KOPT-K1 (cell line): ENCODE results near the gene IQGAP3.

ENCODE experiments used
- H3K27ac ChIP-seq: fragments of 200-600 bp; sonication (generic); 2 replicates; pipeline ENCODE4 v1.5.1; 2016; ENCODE audit warnings: antibody characterized with exemption, mild to moderate bottlenecking, low read depth, low read length; ENCODE audit not compliant: poor library complexity, severe bottlenecking
- H3K36me3 ChIP-seq: fragments of 200-600 bp; sonication (generic); 2 replicates; pipeline ENCODE4 v1.5.1; 2017; ENCODE audit warnings: antibody characterized with exemption, mild to moderate bottlenecking, low read length, moderate library complexity; ENCODE audit not compliant: insufficient read depth
- H3K9me3 ChIP-seq: fragments of 200-600 bp; sonication (generic); 2 replicates; pipeline ENCODE4 v1.5.1; 2017; ENCODE audit warnings: antibody characterized with exemption, low read length, mild to moderate bottlenecking; ENCODE audit not compliant: insufficient read depth, poor library complexity, severe bottlenecking

Gene IQGAP3

DNA sequence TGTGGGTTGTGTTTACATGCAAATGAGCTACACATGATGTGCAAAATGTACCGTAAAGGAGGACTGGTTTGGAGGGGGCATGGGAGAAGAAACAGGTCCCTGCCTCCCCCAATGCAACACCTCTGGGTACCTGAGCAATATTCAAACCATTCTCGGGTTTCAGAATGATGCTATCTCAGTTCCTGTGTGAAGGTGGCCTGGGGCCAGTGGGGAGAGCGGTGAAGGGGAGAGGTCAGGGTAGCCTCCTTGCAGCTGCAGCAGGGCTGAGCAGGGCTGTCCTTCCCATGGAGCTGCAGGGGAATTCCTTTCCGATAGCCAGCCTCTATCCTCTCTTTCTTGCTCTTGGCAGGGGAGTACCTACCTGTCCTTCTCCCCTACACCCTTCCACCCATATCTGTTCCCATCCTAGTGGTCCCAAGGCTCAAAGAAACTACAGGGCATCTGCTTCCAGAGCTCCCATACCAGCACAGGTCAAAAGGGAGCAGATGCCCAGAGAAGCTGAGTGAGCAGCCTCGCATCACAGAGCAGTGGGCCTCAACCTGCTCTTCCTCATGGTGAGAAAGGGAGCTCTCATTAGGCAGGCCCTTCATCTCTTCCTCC lies 83.7 kb downstream of the IQGAP3 start:
- H3K36me3 ChIP-seq = peaks cover 1% of the 10 kb centered on the region; the same call in 1 of the 2 replicates
- peak overlapping the region; percentile 70 for H3K27ac ChIP-seq
- H3K9me3 ChIP-seq = no peaks in the 10 kb centered on the region

DNA sequence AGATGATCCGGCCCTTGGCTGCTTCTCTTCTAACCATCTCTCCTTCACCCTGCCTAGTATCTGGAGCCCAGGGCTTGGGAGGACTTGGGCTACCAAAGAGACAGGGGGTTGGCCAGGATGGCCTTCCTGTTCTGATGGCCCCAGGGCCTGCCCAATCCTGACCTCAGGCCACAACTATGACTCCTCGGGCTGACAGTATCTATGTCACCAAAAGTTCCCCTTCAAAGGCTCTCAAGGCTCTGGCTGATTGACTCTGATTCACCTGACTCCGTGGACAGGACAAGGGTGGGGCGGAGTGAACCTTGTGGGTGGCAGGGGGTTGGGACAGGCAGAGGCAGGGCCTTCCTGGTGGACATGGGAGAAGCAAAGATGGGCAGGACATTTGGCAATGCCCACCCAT lies 84.5 kb downstream of the IQGAP3 start:
- Histone ChIP-seq H3K36me3 (peaks cover 9% of the 10 kb centered on the region; the same call in 1 of the 2 replicates), H3K27ac (peak overlapping the region; percentile 70), H3K9me3 (no peaks in the 10 kb centered on the region)

DNA sequence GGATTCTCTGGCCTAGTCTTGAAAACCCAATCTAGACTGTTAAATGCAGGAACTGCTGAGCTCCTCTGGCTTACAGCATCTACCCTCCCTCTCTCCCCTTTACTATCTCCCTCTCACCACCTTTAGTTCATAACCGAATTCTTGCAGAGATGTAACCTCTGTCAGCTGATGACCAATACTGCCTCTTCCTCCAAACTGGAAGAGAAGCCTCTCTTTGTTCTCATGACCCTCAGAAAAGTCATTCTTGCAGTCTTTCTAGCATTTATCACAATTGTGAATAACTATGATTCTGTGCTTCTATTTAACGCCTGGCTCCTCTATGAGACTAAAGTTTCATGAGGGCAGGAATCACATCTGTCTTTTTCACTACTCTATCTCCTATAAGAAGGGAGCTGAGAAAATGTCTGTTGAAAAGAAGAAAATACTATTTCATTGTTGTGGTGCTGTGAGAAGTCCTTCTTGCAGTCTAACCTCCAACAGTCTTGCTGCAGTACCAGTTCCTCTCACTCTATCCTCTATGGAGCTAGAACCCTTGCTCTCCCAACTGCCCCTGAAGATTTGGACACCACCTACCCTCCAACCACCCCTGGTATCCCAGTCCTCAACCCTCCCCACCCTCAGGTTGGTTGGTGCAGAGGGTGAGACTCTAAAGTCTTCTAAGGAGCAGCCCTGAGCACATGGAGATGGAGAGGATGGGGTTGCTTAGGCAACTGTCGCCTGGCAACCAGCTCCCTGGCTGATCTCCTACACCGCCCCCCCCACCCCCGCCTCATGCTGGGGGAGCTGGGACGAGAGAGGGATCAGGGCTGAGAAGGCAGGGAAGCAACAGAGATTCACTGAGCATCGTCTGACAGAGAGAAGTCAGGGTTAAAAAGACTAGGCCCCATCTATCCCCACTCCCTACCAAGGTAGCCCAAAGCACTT lies 85.7 kb downstream of the IQGAP3 start:
- Histone ChIP-seq H3K36me3 (peaks cover 21% of the 10 kb centered on the region), H3K27ac (no peak overlapping the region), H3K9me3 (no peaks in the 10 kb centered on the region)

DNA sequence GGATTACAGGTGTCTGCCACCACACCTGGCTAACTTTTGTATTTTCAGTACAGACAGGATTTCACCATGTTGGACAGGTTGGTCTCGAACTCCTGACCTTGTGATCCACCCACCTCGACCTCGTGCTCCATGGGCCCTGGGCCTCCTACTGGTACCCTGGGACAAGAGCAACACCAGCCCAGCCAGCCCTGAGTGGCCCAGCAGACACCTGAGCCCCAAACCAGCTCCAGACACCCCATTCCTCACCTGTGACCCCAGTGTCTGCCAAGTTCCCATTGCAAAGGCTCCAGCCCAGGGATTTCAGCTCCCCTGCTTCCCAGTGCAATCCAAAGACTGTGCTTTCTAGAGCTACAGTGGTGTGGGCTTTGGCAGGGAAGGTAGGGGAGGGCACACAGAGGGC lies 86.4 kb downstream of the IQGAP3 start:
- no peak overlapping the region for H3K27ac ChIP-seq
- no peaks in the 10 kb centered on the region for H3K9me3 ChIP-seq
- peaks cover 28% of the 10 kb centered on the region for H3K36me3 ChIP-seq

DNA sequence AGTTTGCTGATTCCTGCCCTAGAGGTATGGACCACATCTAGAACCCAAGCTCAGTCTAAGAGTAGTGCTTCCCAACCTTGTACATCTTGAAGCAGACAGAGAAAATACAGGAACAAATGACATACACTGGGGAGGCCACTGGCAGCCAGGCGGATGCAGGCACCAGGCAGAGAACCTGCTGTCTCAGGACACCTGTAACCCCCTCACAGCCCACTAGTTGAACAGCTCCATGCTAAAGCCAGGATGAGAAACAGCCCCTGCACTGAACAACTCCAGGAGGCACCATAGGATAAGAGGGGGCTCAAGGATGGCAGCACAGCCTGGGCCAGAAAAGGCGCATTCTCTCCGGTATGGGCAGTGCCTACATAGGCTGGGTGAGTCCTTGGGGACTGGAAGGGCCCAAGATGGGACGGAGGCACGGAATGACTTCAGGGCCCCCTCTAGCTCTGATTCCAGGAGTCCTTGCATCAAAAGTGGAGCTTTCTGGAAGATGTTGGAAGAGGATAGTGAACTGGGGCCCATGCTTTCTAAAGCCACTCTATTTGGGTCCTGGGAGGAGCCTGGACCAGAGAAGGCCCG lies 87.8 kb downstream of the IQGAP3 start:
- Histone ChIP-seq H3K27ac (no peak overlapping the region), H3K9me3 (no peaks in the 10 kb centered on the region), H3K36me3 (peaks cover 42% of the 10 kb centered on the region)

DNA sequence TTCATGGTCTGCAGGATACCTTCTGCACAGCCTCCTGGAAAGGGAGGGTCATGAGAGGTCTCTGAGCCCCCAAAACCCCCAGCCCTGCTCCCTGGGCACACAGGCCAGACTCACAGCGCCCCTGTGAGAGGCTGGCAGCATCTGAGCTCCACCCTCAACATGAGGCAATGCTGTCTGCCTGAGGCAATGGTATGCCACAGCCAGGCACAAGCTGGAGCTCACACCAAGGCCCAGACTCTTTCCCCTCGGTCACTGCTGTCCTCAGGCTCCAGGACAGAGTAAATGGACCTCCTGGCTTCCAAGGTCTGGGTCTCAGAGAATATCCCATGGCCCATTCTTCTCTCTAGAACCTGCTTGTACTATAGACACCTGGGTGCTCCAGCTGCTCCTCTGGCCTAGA lies 89.0 kb downstream of the IQGAP3 start:
- H3K9me3 ChIP-seq = no peaks in the 10 kb centered on the region
- H3K27ac ChIP-seq = no peak overlapping the region
- peaks cover 54% of the 10 kb centered on the region for H3K36me3 ChIP-seq

DNA sequence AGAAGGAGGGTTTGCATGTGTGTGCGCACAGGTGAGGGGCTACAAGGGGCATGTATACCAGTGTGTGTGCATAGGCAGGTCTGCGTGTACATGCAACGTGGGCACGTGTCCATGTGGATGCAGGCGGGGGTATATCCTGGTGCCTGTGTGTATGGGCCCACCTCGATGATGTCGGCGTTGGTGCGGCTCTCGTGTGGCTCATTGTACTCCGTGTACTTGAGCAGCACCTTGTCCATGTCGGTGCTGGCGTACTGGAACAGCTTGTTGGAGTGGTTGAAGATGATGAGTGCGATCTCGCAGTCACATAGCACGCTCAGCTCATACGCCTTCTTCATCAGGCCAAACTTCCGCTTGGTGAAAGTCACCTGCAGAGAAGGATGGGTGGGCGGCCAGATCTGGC lies 90.1 kb downstream of the IQGAP3 start:
- no peak overlapping the region for H3K27ac ChIP-seq
- H3K9me3 ChIP-seq = no peaks in the 10 kb centered on the region
- peaks cover 65% of the 10 kb centered on the region for H3K36me3 ChIP-seq

DNA sequence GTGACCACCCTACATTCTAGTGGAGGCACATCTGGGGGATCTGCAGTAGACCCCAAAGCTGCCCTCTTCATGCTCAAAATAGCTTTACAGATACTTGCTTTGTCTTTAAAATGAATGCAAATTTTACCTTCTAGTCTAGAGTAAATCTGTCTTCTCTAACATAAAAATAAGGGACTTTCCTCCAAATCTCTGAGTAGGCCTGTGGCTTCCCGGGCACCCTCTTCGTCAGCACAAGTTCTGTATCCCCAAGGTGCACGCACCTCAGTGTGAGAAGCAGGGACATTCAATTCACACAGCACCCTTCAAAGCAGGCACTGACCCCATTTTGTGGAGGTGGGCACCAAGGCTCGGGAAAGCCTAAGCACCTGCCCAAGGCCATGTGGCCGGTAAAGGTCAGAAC lies 90.8 kb downstream of the IQGAP3 start:
- Histone ChIP-seq H3K36me3 (peaks cover 73% of the 10 kb centered on the region), H3K9me3 (no peaks in the 10 kb centered on the region), H3K27ac (no peak overlapping the region)

DNA sequence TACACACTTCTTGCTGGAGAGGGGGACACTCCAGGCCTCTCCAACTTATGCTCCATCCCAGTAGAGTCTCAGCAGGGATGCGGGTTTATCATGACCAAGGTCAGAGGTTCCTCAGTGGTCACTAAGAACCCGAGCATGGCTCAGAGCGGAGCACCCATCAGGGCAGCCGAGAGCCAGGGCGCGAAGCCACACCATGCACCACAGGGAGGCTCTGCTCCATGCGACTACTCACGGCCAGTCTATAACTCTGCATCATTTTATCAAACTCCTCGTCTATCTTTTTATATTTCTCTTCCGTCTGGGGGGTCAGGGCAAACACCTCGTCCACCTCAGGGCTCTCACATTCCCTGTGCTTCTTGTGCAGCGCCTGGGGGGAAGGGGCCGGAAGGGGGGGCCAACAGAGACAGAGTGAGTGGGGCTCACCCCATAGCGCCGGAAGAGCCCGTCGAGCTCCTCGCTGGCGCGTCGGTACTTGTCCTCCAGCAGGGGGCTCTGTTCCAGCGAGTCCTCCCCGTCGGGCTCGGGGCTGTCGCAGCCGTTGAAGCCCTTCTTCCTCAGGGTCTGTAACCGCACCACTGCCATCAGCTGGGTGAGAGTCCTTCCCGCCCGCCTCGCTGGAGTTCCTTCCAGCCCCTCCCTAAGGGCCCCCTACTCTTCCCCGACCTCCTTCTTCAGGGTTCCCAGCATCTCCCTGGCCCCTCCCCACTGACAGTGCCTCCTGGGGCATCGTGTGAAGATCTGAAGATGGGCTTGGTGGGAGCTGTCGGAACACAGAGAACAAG lies 91.8 kb downstream of the IQGAP3 start:
- no peak overlapping the region for H3K27ac ChIP-seq
- no peaks in the 10 kb centered on the region for H3K9me3 ChIP-seq
- H3K36me3 ChIP-seq = peaks cover 82% of the 10 kb centered on the region

DNA sequence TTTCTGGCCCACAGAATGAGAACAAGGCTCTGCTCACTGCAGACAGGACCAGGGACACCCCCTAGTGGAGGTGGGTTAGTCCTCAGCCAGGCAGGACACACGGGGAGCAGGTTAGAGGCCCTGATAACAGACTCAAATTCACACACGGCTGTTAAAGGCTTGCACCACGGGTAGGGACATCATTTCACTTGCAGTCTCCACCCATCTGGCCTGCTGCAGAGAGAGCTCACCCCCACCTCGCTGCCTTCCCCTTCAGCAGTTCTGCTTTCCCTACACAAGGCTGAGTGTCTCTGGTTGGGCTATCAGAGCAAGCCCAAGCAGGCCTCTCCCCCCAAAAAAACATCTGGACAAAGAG lies 92.4 kb downstream of the IQGAP3 start:
- no peaks in the 10 kb centered on the region for H3K9me3 ChIP-seq
- no peak overlapping the region for H3K27ac ChIP-seq
- peaks cover 88% of the 10 kb centered on the region for H3K36me3 ChIP-seq

DNA sequence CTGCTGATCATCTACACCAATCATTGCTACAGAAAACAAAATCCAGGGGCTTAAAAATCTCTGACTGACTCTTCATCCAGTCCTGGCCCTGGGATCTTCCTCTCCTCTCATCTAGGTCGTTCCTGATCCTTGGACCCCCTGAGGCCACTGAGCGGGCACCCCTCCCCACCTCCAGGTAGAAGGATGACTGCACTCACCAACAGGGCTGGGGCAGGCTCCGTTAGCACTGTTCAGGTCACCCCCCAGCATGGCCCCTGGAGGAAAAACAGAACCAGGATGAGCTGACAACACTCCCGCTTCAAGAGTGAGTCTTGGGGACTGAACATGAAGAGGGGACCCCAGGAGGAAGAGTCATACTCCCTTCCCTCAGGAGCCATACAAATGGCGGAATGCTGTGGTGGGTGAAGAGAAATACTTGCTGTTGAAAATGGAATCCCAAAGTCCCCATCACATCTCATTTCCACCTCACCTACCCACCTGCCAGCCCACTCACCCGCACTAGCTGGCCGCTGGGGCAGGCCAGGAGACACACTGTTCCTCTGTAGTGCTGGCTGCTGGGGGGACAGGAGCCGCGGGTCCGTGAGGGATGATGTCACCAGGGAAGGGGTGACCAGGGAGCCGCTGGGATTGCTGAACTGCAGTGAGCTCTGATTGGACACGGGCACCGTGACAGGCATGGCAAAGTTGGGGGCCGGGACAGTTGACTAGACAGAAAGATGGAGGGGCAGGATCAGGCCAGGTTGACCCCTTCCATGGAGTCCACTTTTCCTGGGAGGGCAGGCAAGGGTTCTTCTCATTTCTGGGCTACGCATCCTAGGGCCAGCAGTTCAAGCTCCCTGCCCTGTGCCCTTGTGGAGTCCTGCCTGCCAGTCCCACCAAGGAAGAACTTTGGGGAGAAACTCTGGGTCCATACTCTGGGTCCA lies 93.0 kb downstream of the IQGAP3 start:
- no peaks in the 10 kb centered on the region for H3K9me3 ChIP-seq
- peaks cover 94% of the 10 kb centered on the region for H3K36me3 ChIP-seq
- H3K27ac ChIP-seq = no peak overlapping the region

DNA sequence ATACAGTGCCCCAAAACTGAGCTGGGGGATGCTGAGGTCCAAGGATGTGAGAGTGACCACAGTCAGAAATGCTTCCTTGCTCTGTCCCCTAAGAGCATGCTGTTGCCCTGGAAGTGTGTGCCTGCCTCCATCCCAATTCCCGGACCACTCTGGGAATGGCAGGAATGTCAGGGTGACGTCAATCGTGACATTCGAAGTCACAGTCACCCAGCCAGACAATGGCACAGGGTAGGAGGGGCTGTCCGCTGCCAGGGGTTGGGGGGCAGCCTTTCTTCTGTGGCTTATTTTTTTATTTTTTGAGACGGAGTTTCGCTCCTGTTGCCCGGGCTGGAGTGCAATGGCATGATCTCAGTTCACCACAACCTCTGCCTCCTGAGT lies 94.1 kb downstream of the IQGAP3 start:
- Histone ChIP-seq H3K9me3 (no peaks in the 10 kb centered on the region), H3K36me3 (peaks cover 100% of the 10 kb centered on the region), H3K27ac (no peak overlapping the region)

DNA sequence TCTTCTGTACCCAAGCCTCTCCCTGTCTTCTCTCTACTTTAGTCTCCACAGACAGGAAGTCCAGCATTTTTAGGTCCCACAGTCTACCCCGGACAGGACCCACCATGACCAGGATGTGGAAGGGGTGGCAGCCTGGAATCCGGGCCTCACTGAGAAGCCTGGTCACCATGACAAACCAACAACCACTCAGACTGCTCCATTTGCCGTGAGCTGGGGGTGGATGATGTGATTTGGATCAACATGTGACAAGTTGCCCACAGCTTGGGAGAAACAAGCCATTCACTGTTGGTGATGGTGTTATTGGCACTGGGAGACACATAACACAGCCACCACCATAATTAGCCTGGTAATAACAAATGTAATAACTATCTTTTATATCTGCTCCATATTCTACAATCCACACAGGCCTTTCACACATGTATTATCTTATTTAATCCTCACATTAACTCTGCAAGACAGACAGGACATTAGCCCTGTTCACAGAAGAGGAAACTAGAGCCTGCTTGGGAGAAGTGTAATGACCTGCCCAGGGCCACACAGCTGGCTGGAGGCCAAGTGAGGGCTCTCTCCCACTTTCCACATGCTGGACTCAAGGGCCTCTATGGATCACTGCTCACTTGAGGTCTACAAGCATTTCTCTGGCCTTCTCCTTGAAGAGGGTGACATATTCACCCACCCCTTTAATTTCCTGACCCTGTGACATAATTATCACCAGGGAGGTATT lies 94.7 kb downstream of the IQGAP3 start:
- Histone ChIP-seq H3K36me3 (peaks cover 100% of the 10 kb centered on the region), H3K27ac (no peak overlapping the region), H3K9me3 (no peaks in the 10 kb centered on the region)
